GM18505 (cell line): ENCODE results near the gene GALNT13.

Experiments
- ATAC-seq: cut with Tn5 transposase; IDR thresholded peaks from one replicate; pipeline ENCODE4 v1.9.1; 2021; ENCODE audit not compliant: unreplicated experiment
- POLR2A ChIP-seq: IDR thresholded peaks from 4 replicates; pipeline ENCODE4 v1.6.1; 2011; ENCODE audit warnings: borderline replicate concordance; ENCODE audit not compliant: insufficient read depth, insufficient read length; ENCODE audit errors: extremely low read depth

Gene GALNT13

DNA sequence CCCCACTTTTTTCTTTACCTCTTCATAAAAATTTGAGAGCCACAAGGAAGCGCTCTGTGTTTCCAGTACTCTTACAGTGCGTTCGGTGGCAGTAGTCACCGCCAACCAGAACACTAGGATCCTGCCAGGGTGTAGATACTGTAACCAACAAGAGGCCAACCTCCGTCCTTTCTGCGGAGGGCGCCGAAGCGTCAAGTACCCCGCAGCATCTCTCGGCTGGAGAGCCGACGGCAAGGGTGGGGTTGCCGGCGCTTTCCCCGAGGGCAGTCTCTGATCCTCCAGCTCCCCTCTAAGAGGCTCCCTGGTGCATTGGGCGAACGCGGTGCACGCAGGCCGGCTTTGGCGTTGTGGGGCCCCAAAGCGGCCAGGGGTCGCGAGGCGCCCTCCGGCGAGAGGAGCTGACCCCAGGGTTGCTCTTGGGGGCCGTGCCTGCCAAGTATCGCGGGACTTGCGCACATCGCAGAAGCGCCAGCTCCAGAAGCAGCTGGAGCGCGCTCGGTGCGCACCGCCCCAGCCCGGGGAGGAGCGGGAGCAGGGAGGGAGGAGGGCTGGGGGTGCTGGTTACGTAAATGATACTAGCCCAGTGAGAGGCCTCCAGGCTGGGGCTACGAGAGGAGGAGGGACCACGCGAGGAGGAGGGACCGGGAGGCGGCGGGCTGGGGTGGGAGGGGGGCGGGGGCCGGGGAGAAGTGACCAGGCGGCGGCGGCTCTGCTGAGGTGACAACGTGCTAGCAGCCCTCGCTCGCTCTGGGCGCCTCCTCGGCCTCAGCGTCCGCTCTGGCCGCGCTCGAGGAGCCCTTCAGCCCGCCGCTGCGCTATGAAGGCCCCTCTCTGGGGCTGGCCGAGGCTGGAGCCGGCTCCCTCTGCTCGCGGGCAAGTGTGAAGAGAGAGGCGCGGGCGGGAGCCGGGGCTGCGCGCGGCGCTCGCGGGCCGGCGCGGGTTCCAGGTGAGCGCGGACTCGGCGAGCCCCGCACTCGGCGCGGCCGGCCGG is at the start of gene GALNT13:
Gene GALNT13 (plus strand): TSS at position 692 of the 991 bp plus-strand sequence.
- TF ChIP-seq POLR2A: no peak
- no peak for ATAC-seq

DNA sequence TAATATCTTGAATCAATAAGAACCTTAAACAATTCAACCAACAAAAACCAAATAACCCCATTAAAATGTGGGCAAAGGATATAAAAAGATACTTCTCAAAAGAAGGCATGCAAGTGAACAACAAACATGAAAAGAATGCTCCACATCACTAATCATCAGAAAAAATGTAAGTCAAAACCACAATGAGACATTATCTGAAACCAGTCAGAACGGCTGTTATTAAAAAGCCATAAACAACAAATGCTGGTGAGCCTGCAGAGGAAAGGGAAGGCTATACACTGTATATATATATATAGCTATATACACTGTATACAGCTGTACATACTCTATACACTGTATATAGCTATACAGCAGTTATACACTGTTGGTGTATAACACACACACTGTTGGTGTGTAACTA is 47.8 kb upstream of the GALNT13 start:
- no peak for ATAC-seq
- TF ChIP-seq POLR2A: no peak

DNA sequence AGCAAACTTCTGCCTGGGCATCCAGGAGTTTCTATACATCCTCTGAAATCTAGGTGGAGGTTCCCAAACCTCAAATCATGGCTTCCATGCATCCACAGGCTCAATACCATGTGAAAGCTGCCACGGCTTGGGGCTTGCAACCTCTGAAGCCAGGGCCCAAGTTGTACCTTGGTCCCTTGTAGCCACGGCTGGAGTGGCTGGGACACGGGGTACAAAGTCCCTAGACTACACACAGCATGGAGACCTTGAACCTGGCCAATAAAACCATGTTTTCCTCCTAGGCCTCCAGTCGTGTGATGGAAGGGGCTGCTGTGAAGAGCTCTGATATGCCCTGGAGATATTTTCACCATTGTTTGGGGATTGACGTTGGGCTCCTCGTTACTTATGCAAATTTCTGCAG is 43.4 kb upstream of the GALNT13 start:
- ATAC-seq: no peak
- no peak for TF ChIP-seq POLR2A

DNA sequence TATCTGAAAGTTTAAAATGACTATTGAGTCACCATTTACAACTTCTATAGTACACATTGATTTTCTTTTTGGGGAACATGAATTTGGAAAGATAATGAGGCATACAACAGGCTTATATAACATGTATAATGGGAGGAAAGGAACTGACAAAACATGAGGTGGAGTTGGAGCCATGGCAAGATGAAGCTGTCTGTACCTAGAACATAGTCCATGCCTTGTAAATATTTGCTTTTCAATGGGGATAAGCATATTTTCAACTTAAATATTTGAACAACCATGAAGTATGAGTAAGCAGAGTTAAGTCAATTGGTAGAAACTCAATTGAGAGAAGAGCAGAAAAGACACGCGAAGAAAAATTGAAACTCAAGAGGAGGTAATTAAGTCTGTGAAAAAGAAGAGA is 37.1 kb upstream of the GALNT13 start:
- no peak for ATAC-seq
- no peak for TF ChIP-seq POLR2A

DNA sequence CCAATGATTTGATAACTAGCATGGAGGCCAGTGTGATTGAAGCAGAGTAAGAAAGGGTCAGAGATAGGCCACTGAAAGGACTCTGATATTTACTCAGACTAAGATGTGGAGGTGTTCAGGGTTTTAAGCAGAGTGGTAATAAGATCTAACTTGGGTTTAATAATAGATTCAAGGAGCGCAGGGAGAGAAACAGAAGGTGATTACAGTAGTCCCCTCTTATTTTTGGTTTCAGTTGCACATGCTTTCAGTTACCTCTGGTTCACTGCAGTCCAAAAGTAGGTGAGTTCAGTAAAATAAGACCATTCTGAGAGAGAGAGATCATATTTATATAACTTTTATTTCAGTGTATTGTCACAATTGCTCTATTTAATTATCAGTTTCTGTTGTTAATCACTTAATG is 13.5 kb upstream of the GALNT13 start:
- no peak for TF ChIP-seq POLR2A
- no peak for ATAC-seq

- ATAC-seq: no peak
- no peak for TF ChIP-seq POLR2A
Measured at GRCh38 chr2:153864022-153864421, 7.7 kb upstream of the GALNT13 start.

DNA sequence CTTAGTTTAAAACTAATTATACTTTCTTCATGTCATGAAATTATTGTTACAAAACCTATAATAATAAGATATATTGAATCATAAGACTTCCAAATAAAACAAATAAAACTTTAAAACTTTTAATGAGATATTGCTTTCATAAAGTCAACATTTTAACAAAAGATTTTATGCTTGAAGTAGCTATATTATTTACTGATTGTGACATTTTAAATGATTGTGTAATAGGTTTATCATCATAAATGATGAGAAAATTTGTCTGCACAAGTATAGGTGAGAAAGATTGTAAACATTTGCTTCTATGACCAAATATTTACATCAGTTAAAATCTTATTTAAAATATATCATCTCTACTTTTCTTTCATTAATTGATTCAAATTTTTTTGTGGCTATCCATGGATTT is 5.1 kb upstream of the GALNT13 start:
- ATAC-seq: no peak
- TF ChIP-seq POLR2A: no peak

DNA sequence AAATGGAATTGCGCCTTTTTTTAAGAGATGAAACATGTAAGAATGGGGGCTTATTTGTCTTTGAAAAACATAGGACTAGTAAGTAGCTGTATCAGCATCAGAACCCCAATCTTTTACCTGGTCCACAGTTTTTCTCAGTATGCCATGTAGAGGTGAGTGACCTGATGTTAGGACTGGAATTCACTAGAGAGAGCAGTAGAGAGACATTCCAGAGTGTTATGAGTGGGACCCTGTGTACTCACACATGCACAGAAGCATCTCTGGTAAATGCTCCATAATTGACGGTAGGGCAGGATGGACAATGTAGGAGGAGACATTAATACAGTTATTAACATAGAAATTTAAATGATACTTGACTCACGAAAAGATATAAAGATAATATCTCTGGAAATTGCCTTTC is 1.4 kb upstream of the GALNT13 start:
- no peak for TF ChIP-seq POLR2A
- ATAC-seq: no peak

DNA sequence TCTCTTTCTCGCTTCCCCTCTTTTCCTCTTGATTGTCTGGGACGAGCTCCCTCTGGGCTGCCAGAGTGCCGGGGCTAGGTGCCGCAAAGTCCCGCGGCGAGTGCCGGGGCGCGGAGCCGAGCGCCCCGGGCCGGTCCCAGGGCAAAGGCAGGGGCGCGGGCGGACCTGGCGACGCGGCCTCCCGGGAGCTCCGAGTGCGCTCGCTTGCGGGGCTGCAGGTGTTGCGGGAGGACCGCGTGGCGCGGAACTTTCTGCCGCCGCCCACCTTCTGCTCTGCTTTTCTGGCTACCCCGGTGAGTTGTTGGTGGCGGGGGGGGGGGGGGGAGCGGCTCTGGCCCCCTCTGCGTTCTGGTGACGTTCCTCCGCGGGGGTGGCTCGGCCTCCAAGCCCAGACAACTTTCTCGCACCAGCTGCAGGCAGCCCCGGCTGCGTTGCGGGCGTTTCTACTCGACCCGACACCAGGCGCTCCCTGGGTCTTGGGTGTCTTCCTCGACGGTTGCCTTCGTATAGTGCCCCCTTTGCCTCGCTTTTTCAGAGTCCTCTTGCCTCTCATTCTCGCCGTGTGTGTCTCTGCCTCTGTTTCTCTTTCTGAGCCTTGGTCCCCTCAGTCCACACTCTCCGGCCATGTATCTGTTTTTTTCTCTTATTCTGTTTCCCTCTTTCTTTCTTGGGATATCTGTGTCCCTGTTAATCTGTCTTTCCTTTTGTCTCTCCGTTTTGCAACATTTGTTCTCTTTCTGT is 759 bp downstream of the GALNT13 start:
- no peak for TF ChIP-seq POLR2A
- no peak for ATAC-seq

- TF ChIP-seq POLR2A: no peak
- ATAC-seq: no peak
Measured at GRCh38 chr2:153873052-153874048, 1.6 kb downstream of the GALNT13 start.

GRCh38 chr2:153875801-153876466 is 4.2 kb downstream of the GALNT13 start:
- ATAC-seq: no peak
- TF ChIP-seq POLR2A: no peak

- TF ChIP-seq POLR2A: no peak
- no peak for ATAC-seq
Measured at GRCh38 chr2:153880926-153881325, 9.2 kb downstream of the GALNT13 start.
